GM10248 (cell line): ENCODE data around the gene APOC1.
"Not testable (repeated sequence)": the region's sequence is repeated elsewhere in the genome, so short reads cannot be mapped to it uniquely, and the experiment has no call there.

Source experiments
- CTCF ChIA-PET: fragments of 300-600 bp; sonication (Branson Sonifier 250); formaldehyde crosslinking; extraction: SDS; loops from one replicate; lab custom pipeline; 2021; ENCODE audit warnings: antibody characterized with exemption; lab: Yijun Ruan, JAX
- POLR2A ChIA-PET: fragments of 350-650 bp; sonication (Branson Sonifier 250); formaldehyde crosslinking; extraction: SDS; loops from one replicate; lab custom pipeline; 2020; ENCODE audit warnings: antibody characterized with exemption; lab: Yijun Ruan, JAX
- DNase-seq: peaks from one replicate; pipeline ENCODE4 v3.0.0; 2012; ENCODE audit errors: extremely low spot score
- TF ChIP-seq, protein P1 (sequence below): IDR thresholded peaks from 2 replicates; pipeline ENCODE4 v1.5.1; 2012; ENCODE audit warnings: mild to moderate bottlenecking, low read depth; ENCODE audit errors: extremely low read depth, missing control alignments, control extremely low read depth

Gene APOC1

GRCh38 chr19:44912854-44913253 lies 1.6 kb upstream of the APOC1 start:
- DNase-seq, result no peak
- ChIA-PET POLR2A (no interaction called here), CTCF (interaction anchor here (1.3 to 1.5 kb wide), 2 partner anchors 8 to 125 kb away, joined by 4 to 6 read pairs; partner anchors contain the start of gene CLASRP)
- TF ChIP-seq, protein P1, sequence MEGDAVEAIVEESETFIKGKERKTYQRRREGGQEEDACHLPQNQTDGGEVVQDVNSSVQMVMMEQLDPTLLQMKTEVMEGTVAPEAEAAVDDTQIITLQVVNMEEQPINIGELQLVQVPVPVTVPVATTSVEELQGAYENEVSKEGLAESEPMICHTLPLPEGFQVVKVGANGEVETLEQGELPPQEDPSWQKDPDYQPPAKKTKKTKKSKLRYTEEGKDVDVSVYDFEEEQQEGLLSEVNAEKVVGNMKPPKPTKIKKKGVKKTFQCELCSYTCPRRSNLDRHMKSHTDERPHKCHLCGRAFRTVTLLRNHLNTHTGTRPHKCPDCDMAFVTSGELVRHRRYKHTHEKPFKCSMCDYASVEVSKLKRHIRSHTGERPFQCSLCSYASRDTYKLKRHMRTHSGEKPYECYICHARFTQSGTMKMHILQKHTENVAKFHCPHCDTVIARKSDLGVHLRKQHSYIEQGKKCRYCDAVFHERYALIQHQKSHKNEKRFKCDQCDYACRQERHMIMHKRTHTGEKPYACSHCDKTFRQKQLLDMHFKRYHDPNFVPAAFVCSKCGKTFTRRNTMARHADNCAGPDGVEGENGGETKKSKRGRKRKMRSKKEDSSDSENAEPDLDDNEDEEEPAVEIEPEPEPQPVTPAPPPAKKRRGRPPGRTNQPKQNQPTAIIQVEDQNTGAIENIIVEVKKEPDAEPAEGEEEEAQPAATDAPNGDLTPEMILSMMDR, result no peak

DNA sequence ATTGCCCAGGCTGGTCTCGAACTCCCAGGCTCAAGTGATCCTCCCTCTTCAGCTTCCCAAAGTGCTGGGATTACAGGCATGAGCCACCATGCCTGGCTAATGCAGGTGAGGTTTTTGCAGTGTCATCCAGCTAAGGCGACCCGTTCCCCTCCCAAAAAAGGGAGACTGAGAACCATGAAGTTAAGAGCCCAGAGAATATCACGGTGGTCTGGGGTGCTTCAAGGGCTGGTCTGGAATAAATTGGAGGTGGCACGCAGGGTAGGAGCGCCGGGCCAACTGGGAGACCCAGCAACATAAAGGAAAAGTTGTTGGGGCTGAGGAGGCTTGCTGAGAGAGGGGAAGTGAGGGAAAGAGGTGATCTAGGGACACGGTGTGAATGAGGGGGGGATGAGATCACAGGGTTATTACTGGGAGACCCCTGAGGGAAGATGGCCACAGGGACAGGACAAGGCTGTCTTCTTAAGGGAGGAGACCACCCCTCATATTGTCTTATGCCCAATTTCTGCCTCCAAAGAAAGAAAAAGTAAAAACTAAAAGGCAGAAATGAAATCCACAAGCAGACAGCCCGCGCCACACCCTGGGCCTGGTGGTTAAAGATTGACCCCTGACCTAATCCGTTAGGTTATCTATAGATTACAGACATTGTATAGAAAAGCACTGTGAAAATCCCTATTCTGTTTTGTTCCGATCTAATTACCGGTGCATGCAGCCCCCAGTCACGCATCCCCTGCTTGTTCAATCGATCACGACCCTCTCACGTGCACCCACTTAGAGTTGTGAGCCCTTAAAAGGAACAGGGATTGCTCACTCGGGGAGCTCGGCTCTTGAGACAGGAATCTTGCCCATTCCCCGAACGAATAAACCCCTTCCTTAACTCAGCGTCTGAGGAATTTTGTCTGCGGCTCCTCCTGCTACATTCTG lies 636 bp upstream of the APOC1 start:
- POLR2A ChIA-PET, DNase-seq: not testable (repeated sequence)
- CTCF ChIA-PET, result interaction anchor here (1.3 to 1.5 kb wide), 2 partner anchors 9 to 125 kb away, joined by 4 to 6 read pairs; partner anchors contain the start of gene CLASRP

- POLR2A ChIA-PET, result no interaction called here
These were observed 9.9 kb downstream of the APOC1 start for GRCh38 chr19:44924243-44924725.

DNA sequence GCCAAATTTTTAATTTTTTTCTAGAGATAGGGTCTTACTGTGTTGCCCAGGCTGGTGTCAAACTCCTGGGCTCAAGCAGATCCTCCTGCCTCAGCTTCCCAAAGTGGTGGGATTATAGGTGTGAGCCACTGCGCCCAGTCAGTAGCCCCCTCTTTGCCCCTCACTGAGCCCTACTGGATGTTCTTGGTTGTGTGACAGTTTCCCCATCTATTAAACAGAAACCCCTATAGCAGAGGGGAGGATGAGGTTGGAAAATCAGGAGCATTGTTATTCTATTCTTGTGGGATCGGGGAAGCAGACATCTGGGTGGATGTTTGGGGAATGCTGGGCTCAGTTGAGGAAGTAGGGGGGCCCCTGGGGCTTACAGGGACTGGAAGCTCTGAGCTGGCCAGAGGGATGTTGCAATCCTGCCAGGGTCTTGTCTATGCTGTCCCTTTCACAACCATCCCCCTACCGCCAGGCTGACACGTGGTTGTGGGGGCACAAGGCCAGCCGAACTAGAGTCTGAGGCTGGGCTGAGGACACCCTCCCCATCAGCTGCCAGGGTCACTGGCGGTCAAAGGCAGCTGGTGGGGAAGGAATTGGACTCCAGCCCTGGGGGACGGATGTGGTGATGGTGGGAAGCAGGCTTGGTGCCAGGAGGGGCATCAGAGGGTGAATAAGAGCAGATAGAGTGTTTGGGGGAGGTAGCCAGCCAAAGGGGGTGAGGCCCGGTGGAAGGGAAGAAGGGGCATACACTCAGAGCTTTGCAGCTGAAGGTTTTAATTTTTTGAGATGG lies 10.9 kb downstream of the APOC1 start:
- TF ChIP-seq, protein P1, result no peak
- ChIA-PET CTCF (interaction anchor here (1.0 to 1.9 kb wide), 4 partner anchors 20 to 141 kb away, joined by 3 to 6 read pairs (median 3); partner anchors contain the start of gene APOE), POLR2A (no interaction called here)
- no peak for DNase-seq

More at GRCh38 chr19:44924243-44924725, 9.9 kb downstream of the APOC1 start:
- TF ChIP-seq, protein P1, result no peak
- no peak for DNase-seq
- CTCF ChIA-PET, result interaction anchor here (1.6 kb wide), 1 partner anchor 24 kb away, joined by 3 read pairs; no protein-coding TSS in a partner anchor

GRCh38 chr19:44926245-44927077 lies 12.1 kb downstream of the APOC1 start:
- POLR2A ChIA-PET, DNase-seq: not testable (repeated sequence)
- CTCF ChIA-PET, result interaction anchor here (1.0 to 1.9 kb wide), 2 partner anchors 21 to 23 kb away, joined by 3 to 6 read pairs; partner anchors contain the start of gene APOE

- TF ChIP-seq, protein P1, result no peak
- no peak for DNase-seq
- CTCF ChIA-PET, result no interaction called here
- POLR2A ChIA-PET, result no interaction called here
These were observed 13.3 kb downstream of the APOC1 start for GRCh38 chr19:44927746-44928145.
